ENCODE data around the gene ERC2. TPM values are rescaled to one million over a fixed set of nuclear protein-coding genes. Genes with fewer than 3 reads are reported as not detected.

ERC2 gene
- total and polyA plus RNA-seq, 2 of the 8 experiments (the other 6 are each of a cell fraction or from before 2014, with no cell fraction given), result 16.4 to 22.8 TPM

DNA sequence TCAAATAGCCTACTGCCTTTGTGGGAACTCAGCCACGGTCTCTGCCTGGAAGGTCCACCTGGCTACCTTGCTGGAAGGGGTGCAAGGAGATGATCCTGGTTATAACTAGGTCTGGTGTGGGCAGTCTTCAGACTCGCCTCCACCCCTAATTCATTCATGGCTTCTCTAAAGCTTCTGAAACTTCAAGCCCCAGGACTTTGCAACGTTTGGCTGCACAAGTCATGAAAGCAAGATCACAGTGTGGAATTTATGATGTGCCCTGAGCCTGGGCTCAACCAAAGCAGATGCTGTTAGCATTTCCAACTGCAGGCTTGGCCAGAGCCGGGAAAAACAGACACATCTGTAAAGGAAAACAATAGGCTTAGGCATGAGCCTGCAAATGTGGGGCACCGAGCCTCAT, 780.7 kb downstream of the ERC2 start (continued):
- TF ChIP-seq, protein P1, sequence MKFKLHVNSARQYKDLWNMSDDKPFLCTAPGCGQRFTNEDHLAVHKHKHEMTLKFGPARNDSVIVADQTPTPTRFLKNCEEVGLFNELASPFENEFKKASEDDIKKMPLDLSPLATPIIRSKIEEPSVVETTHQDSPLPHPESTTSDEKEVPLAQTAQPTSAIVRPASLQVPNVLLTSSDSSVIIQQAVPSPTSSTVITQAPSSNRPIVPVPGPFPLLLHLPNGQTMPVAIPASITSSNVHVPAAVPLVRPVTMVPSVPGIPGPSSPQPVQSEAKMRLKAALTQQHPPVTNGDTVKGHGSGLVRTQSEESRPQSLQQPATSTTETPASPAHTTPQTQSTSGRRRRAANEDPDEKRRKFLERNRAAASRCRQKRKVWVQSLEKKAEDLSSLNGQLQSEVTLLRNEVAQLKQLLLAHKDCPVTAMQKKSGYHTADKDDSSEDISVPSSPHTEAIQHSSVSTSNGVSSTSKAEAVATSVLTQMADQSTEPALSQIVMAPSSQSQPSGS (IDR thresholded peaks at IDR 0.05; ENCODE audit: low read length), result no peak
- no peak for TF ChIP-seq JUND (IDR thresholded peaks at IDR 0.05; ENCODE audit: low read length)
- TF ChIP-seq ZNF274 (IDR thresholded peaks at IDR 0.05; ENCODE audit: borderline replicate concordance, extremely low read depth, low read length), result no peak
- no peak for TF ChIP-seq GTF2F1 (IDR thresholded peaks at IDR 0.05; ENCODE audit: borderline replicate concordance, low read depth, low read length)
- no peak for TF ChIP-seq SIX5 (IDR thresholded peaks at IDR 0.05; ENCODE audit: low read depth, low read length)
- TF ChIP-seq, protein P2, sequence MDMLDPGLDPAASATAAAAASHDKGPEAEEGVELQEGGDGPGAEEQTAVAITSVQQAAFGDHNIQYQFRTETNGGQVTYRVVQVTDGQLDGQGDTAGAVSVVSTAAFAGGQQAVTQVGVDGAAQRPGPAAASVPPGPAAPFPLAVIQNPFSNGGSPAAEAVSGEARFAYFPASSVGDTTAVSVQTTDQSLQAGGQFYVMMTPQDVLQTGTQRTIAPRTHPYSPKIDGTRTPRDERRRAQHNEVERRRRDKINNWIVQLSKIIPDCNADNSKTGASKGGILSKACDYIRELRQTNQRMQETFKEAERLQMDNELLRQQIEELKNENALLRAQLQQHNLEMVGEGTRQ (IDR thresholded peaks at IDR 0.05; ENCODE audit: low read length), result no peak
- no peak for TF ChIP-seq EGR1 (IDR thresholded peaks at IDR 0.05; ENCODE audit: borderline replicate concordance, low read depth, low read length)
- TF ChIP-seq NANOG (IDR thresholded peaks at IDR 0.05; ENCODE audit: insufficient read depth, low read depth, low read length, poor library complexity, severe bottlenecking), result no peak

All from H1 (cell line).